Adipocyte (in vitro differentiated cells): ENCODE data around the gene FRRS1.
"Not testable (repeated sequence)": the region's sequence is repeated elsewhere in the genome, so short reads cannot be mapped to it uniquely, and the experiment has no call there.

ENCODE experiments used
- DNase-seq: peaks from one replicate; pipeline ENCODE4 v3.0.0-alpha.2; 2015; ENCODE audit warnings: low read depth
- H3K27me3 ChIP-seq: replicated peaks from 2 replicates; pipeline ENCODE4 v1.7.0; 2013; ENCODE audit warnings: mild to moderate bottlenecking, low read length, moderate library complexity; ENCODE audit not compliant: control insufficient read depth, insufficient read depth
- H3K36me3 ChIP-seq: 2 replicates; pipeline ENCODE4 v1.7.0; 2013; ENCODE audit warnings: low read length, mild to moderate bottlenecking, moderate library complexity; ENCODE audit not compliant: control insufficient read depth, insufficient read depth, severe bottlenecking
- H3K4me1 ChIP-seq: 2 replicates; pipeline ENCODE4 v1.7.0; 2013; ENCODE audit warnings: mild to moderate bottlenecking, low read length, moderate library complexity; ENCODE audit not compliant: control insufficient read depth, insufficient read depth
- H3K4me3 ChIP-seq: 2 replicates; pipeline ENCODE4 v1.7.0; 2013; ENCODE audit warnings: mild to moderate bottlenecking, low read length, moderate library complexity
- H3K9ac ChIP-seq: 2 replicates; pipeline ENCODE4 v1.7.0; 2013; ENCODE audit warnings: mild to moderate bottlenecking, low read length, moderate library complexity
- H3K9me3 ChIP-seq: 2 replicates; pipeline ENCODE4 v1.7.0; 2013; ENCODE audit warnings: mild to moderate bottlenecking, low read length, moderate library complexity; ENCODE audit not compliant: control insufficient read depth

Gene FRRS1

GRCh38 chr1:99768104-99768503, 1.7 kb upstream of the FRRS1 start:
- no peaks in the 10 kb centered on the region for H3K27me3 ChIP-seq
- no peak overlapping the region for H3K4me3 ChIP-seq
- no peaks in the 10 kb centered on the region for H3K9me3 ChIP-seq
- peaks cover 11% of the 10 kb centered on the region for H3K4me1 ChIP-seq
- DNase-seq, result no peak
- H3K36me3 ChIP-seq, result no peaks in the 10 kb centered on the region
- no peak overlapping the region for H3K9ac ChIP-seq

DNA sequence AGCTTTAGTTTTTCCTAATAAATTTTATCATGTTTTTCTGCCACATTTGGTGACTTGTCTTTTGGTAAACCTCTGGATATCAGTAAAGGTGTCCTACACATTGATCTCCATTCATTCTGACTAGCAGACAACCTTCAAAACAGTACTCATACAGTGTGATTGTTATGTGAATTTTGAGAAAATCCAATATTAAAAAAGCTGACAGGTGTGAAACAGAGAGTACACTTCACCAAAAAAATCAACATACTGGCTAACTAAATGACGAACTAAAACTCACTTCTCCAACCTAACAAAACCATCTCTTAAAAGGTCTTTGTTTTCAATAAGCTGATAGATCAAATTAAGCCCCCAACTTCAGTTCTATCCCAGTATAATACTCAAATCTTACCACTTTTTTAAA, 1.5 kb downstream of the FRRS1 start:
- DNase-seq, result no peak
- peak overlapping the region; percentile 33 for H3K4me3 ChIP-seq

GRCh38 chr1:99764439-99764838, 2.0 kb downstream of the FRRS1 start:
- H3K9ac ChIP-seq, result no peak overlapping the region
- peaks cover 26% of the 10 kb centered on the region for H3K4me1 ChIP-seq
- H3K36me3 ChIP-seq, result no peaks in the 10 kb centered on the region
- DNase-seq, result no peak
- H3K4me3 ChIP-seq, result no peak overlapping the region
- no peaks in the 10 kb centered on the region for H3K9me3 ChIP-seq
- no peaks in the 10 kb centered on the region for H3K27me3 ChIP-seq

More for the DNA sequence above, 1.5 kb downstream of the FRRS1 start:
- H3K4me1 ChIP-seq, result peaks cover 21% of the 10 kb centered on the region
- H3K9me3 ChIP-seq, result no peaks in the 10 kb centered on the region
- H3K27me3 ChIP-seq, result no peaks in the 10 kb centered on the region
- H3K36me3 ChIP-seq, result no peaks in the 10 kb centered on the region
- no peak overlapping the region for H3K9ac ChIP-seq

GRCh38 chr1:99763956-99764355, 2.5 kb downstream of the FRRS1 start:
- Histone ChIP-seq H3K9ac (no peak overlapping the region), H3K4me3 (no peak overlapping the region), H3K27me3 (no peaks in the 10 kb centered on the region), H3K9me3 (no peaks in the 10 kb centered on the region), H3K4me1 (peaks cover 30% of the 10 kb centered on the region), H3K36me3 (no peaks in the 10 kb centered on the region)
- DNase-seq, result peak; percentile 40

GRCh38 chr1:99761774-99762173, 4.7 kb downstream of the FRRS1 start:
- H3K4me3 ChIP-seq, result peak overlapping the region; percentile 3
- H3K36me3 ChIP-seq, result no peaks in the 10 kb centered on the region
- H3K27me3 ChIP-seq, result no peaks in the 10 kb centered on the region
- no peak overlapping the region for H3K9ac ChIP-seq
- DNase-seq, result no peak
- H3K4me1 ChIP-seq, result peaks cover 33% of the 10 kb centered on the region
- H3K9me3 ChIP-seq, result no peaks in the 10 kb centered on the region

GRCh38 chr1:99759518-99760160, 6.8 kb downstream of the FRRS1 start:
- no peaks in the 10 kb centered on the region for H3K27me3 ChIP-seq
- no peaks in the 10 kb centered on the region for H3K9me3 ChIP-seq
- no peak for DNase-seq
- peaks cover 45% of the 10 kb centered on the region for H3K4me1 ChIP-seq
- H3K4me3 ChIP-seq, result no peak overlapping the region
- H3K36me3 ChIP-seq, result no peaks in the 10 kb centered on the region
- H3K9ac ChIP-seq, result no peak overlapping the region

DNA sequence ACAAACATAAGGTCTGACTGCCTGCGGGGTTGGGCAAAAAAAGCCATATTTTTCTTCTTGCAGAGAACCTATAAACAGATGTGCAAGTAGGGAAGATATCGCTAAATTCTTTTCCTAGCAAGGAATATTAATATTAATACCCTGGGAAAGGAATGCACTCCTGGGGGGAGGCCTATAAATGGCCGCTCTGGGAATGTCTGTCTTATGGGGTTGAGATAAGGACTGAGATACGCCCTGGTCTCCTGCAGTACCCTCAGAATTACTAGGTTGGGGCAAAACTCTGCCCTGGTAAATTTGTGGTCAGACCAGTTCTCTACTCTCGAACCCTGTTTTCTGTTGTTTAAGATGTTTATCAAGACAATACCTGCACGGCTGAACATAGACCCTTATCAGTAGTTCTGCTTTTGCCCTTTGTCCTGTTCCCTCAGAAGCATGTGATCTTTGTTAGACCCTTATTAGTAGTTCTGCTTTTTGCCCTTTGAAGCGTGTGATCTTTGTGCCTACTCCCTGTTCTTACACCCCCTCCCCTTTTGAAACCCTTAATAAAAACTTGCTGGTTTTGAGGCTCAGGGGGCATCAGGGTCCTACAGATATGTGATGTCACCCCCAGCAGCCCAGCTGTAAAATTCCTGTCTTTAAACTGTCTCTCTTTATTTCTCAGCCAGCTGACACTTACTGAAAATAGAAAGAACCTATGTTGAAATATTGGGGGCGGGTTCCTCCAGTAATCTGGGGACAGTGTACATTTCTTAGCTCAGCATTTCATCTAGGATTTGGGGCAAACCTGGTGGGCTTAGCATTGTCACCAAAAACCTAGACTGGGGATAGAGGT, 7.5 kb downstream of the FRRS1 start:
- DNase-seq, H3K4me3 ChIP-seq: not testable (repeated sequence)

DNA sequence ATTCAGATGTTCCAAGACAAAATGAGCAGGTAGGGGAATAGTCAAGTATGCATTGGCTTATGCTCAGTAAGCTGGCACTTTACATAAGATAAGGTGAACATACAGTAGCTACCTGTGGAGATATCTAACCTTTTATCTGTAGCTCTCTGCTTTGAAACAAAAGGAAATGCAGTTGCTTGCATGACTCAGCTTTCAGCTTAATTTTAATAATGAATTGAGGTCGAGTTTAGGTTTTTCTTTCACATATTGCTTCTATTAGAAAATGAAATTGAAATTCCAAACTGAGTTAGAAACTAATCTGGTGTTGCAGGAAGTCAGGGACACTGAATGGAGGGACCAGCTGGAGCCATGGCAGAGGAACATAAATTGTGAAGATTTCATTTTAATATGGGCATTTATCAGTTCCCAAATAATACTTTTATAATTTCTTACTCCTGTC, 8.3 kb downstream of the FRRS1 start:
- H3K9ac ChIP-seq, result no peak overlapping the region
- no peaks in the 10 kb centered on the region for H3K36me3 ChIP-seq
- H3K9me3 ChIP-seq, result no peaks in the 10 kb centered on the region
- no peak overlapping the region for H3K4me3 ChIP-seq
- H3K4me1 ChIP-seq, result peaks cover 45% of the 10 kb centered on the region
- H3K27me3 ChIP-seq, result no peaks in the 10 kb centered on the region
- DNase-seq, result peak; percentile 30

More for the DNA sequence above, 7.5 kb downstream of the FRRS1 start:
- H3K4me1 ChIP-seq, result peaks cover 45% of the 10 kb centered on the region
- not testable (repeated sequence) for H3K9me3 ChIP-seq, H3K9ac ChIP-seq, H3K36me3 ChIP-seq, H3K27me3 ChIP-seq

- H3K9me3 ChIP-seq, result no peaks in the 10 kb centered on the region
- peak; percentile 72 for DNase-seq
- H3K4me1 ChIP-seq, result peaks cover 41% of the 10 kb centered on the region
- no peaks in the 10 kb centered on the region for H3K36me3 ChIP-seq
- H3K9ac ChIP-seq, result no peak overlapping the region
- no peaks in the 10 kb centered on the region for H3K27me3 ChIP-seq
- H3K4me3 ChIP-seq, result no peak overlapping the region
These were observed 9.8 kb downstream of the FRRS1 start for GRCh38 chr1:99756598-99756997.

- no peaks in the 10 kb centered on the region for H3K9me3 ChIP-seq
- no peaks in the 10 kb centered on the region for H3K27me3 ChIP-seq
- H3K4me3 ChIP-seq, result no peak overlapping the region
- no peak for DNase-seq
- H3K4me1 ChIP-seq, result peaks cover 41% of the 10 kb centered on the region
- no peaks in the 10 kb centered on the region for H3K36me3 ChIP-seq
- H3K9ac ChIP-seq, result no peak overlapping the region
These were observed 10.8 kb downstream of the FRRS1 start for GRCh38 chr1:99755664-99756063.

DNA sequence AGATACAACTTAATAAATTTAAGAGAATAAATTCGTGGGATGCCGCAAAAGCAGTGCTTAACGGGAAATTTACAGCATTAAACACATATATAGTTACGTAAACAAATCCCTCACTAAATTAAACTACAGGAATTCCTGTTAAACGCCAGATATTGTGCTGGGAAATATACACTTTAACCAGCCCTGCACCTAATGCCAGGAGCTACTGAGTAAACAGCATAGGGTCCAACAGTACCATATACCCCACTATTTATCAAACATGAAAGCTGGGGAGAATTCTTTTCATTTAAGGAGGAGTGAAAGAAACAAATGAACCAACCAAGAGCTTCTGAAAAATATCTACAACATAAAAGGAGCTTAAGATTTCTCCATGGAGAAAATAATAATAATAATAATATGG, 11.7 kb downstream of the FRRS1 start:
- Histone ChIP-seq H3K4me3 (no peak overlapping the region), H3K36me3 (no peaks in the 10 kb centered on the region), H3K27me3 (no peaks in the 10 kb centered on the region), H3K9me3 (no peaks in the 10 kb centered on the region), H3K9ac (no peak overlapping the region), H3K4me1 (peaks cover 36% of the 10 kb centered on the region)
- no peak for DNase-seq
